HEK293T (cell line): ENCODE results near the gene SATB2.

ENCODE experiments used
- CTCF ChIA-PET: fragments of 350-600 bp; formaldehyde crosslinking; extraction: SDS; loops from one replicate; lab custom pipeline; 2021; ENCODE audit warnings: antibody characterized with exemption, inconsistent platforms; lab: Yijun Ruan, JAX
- POLR2A ChIA-PET: fragments of 350-600 bp; formaldehyde crosslinking; extraction: SDS; loops from one replicate; lab custom pipeline; 2020; ENCODE audit warnings: antibody characterized with exemption, inconsistent platforms; lab: Yijun Ruan, JAX
- DNase-seq: peaks from one replicate; pipeline ENCODE4 v3.0.0; 2012; ENCODE audit warnings: mixed read lengths; ENCODE audit errors: extremely low spot score
- ARNT ChIP-seq: fragments of 450-650 bp; IDR thresholded peaks from 2 replicates; pipeline ENCODE4 v1.6.1; 2017; ENCODE audit warnings: mild to moderate bottlenecking
- BHLHE40 ChIP-seq: fragments of 450-650 bp; IDR thresholded peaks from 2 replicates; pipeline ENCODE4 v1.6.1; 2016; ENCODE audit warnings: mild to moderate bottlenecking, moderate library complexity, borderline replicate concordance
- CTBP1 ChIP-seq: fragments of 450-650 bp; IDR thresholded peaks from 2 replicates; pipeline ENCODE4 v1.6.1; 2016; ENCODE audit warnings: borderline replicate concordance
- ELF4 ChIP-seq: fragments of 450-650 bp; IDR thresholded peaks from 2 replicates; pipeline ENCODE4 v1.6.1; 2017; ENCODE audit warnings: antibody characterized with exemption
- FOXA1 ChIP-seq: fragments of 450-650 bp; IDR thresholded peaks from 2 replicates; pipeline ENCODE4 v1.6.1; 2016; ENCODE audit warnings: mild to moderate bottlenecking
- FOXK2 ChIP-seq: fragments of 450-650 bp; IDR thresholded peaks from 2 replicates; pipeline ENCODE4 v1.6.1; 2016; ENCODE audit warnings: mild to moderate bottlenecking
- FOXM1 ChIP-seq: fragments of 450-650 bp; IDR thresholded peaks from 2 replicates; pipeline ENCODE4 v1.6.1; 2017; ENCODE audit warnings: mild to moderate bottlenecking, borderline replicate concordance
- HDGF ChIP-seq: fragments of 450-650 bp; IDR thresholded peaks from 2 replicates; pipeline ENCODE4 v1.6.1; 2017; ENCODE audit warnings: antibody characterized with exemption, borderline replicate concordance
- L3MBTL2 ChIP-seq: fragments of 450-650 bp; conservative IDR thresholded peaks from 2 replicates; pipeline ENCODE4 v1.6.1; 2016; ENCODE audit warnings: mild to moderate bottlenecking
- LEF1 ChIP-seq: fragments of 450-650 bp; IDR thresholded peaks from 2 replicates; pipeline ENCODE4 v1.6.1; 2017; ENCODE audit warnings: mild to moderate bottlenecking, borderline replicate concordance
- NFRKB ChIP-seq: fragments of 450-650 bp; IDR thresholded peaks from 2 replicates; pipeline ENCODE4 v1.6.1; 2016; ENCODE audit warnings: mild to moderate bottlenecking, moderate library complexity
- SP1 ChIP-seq: fragments of 450-650 bp; IDR thresholded peaks from 2 replicates; pipeline ENCODE4 v1.6.1; 2017
- SUZ12 ChIP-seq: fragments of 450-650 bp; IDR thresholded peaks from 2 replicates; pipeline ENCODE4 v1.6.1; 2016; ENCODE audit warnings: mild to moderate bottlenecking
- TARDBP ChIP-seq: fragments of 450-650 bp; IDR thresholded peaks from 2 replicates; pipeline ENCODE4 v1.6.1; 2016
- ZNF384 ChIP-seq: fragments of 450-650 bp; IDR thresholded peaks from 2 replicates; pipeline ENCODE4 v1.6.1; 2016
- TF ChIP-seq, protein P1 (sequence below): fragments of 450-650 bp; IDR thresholded peaks from 2 replicates; pipeline ENCODE4 v1.6.1; 2016

Gene SATB2

DNA sequence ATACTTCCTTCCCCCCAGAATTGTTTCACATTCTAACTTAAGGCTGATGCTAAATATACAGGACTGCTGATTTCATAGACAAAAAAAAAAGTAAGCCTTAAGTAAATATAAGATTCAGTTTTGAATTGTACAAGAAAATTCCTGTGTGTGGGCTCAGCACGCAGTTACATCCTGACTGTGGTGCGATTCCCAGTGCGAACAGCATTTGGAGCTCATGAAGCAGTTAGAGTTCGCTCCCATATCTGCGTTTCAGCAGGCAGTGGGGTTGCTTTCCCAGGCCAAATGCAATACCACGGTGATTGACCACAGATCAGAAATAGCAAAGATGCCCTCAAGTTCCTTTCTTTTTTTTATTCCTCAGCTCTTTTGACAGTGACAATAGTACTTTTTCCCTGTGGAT lies 75.6 kb downstream of the SATB2 start:
- CTCF ChIA-PET, result interaction anchor here (0.7 kb wide), 1 partner anchor 911 kb away, joined by 7 read pairs; no protein-coding TSS in a partner anchor
- TF ChIP-seq FOXK2 (no peak), CTBP1 (no peak), FOXM1 (no peak), HDGF (no peak), SUZ12 (no peak), FOXA1 (no peak), SP1 (no peak), ELF4 (no peak), L3MBTL2 (no peak), BHLHE40 (no peak), TARDBP (no peak), ARNT (no peak), ZNF384 (no peak), NFRKB (no peak)
- TF ChIP-seq, protein P1, sequence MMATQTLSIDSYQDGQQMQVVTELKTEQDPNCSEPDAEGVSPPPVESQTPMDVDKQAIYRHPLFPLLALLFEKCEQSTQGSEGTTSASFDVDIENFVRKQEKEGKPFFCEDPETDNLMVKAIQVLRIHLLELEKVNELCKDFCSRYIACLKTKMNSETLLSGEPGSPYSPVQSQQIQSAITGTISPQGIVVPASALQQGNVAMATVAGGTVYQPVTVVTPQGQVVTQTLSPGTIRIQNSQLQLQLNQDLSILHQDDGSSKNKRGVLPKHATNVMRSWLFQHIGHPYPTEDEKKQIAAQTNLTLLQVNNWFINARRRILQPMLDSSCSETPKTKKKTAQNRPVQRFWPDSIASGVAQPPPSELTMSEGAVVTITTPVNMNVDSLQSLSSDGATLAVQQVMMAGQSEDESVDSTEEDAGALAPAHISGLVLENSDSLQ, result no peak
- POLR2A ChIA-PET, result no interaction called here
- DNase-seq, result no peak

DNA sequence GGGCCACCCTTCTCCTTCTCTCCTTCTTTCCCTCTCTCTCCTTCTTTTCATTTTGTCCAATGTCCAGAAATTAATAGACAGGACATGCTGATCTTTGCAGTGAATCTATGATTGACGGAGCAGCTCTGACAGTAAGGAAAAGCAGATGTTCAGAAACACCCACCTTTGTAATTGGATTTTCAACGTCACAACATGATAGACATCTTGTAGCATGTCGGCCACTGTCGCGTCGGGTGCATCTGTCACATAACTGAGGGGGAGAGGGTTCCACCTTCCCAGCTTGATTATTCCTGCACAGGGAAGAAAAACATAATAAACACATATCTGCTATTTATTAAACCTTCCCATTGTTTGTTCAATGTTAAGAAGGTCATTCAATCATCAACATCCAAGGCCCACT lies 76.2 kb downstream of the SATB2 start:
- POLR2A ChIA-PET, result no interaction called here
- no peak for DNase-seq
- TF ChIP-seq FOXA1, result no peak
- CTCF ChIA-PET, result interaction anchor here (0.6 kb wide), 1 partner anchor 17 kb away, joined by 3 read pairs; no protein-coding TSS in a partner anchor

DNA sequence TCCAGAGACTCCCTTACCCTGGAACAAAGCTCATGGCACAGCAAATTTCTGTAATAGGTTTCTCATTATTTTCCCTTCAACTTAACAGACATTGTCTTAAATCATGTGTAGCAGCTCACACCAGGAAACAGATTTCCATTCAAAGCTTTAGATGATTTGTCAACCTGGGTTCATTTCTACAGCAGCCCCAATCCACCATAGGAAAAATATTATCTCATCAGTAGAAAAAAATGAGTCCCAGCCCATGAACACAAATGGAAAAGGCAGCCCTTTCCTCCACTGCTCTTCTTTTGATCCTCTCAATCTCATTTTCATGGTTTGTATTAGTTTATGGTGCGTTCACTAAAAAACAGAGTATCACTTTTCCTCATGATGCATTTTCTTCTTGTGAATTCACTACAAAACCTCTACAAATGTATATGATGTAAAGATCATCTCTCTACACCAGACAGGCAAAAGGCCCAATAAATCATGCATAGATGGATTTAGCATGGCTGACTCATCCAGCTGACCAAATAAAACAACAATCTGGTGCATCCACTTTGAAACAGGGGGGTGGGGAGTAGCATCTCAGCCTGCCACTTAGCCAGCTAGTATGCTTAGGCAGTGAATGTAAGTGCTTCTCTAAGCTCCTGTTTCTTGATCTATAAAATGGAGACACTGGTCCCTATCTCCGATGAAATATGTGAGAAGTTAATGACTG lies 78.6 kb downstream of the SATB2 start:
- no peak for DNase-seq
- ChIA-PET POLR2A (no interaction called here), CTCF (no interaction called here)
- TF ChIP-seq, protein P1, result peak; percentile 50; the same call in 1 of the 2 replicates
- no peak for TF ChIP-seq L3MBTL2

DNA sequence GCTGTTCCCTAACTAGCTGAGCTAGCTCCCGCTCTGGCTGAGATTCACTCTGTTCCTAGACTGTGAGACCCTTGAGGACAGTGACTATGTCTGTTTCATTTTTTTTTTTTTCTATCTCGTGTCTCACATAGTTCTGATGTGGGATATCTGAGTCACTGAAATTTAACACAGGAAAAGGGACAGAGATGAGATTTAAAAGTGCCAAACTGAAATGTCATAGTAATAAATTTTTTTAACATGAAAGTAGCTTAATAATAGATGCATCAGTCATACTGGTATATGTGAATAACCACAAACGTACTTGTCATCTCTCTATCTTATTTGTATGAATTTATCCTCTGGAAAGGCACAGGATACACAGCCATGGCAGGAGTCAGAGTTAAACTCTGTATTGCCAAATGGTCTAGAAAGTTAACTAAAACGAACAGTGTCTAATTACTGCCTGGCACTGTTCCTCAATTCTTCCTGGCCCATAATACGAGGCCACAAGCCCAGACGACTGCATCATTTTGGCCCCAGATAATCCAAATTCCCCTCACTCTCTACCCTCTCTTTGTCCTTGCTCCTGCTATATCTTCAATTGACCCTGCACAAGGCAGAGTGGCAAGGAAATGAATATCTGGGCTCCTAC lies 87.5 kb downstream of the SATB2 start:
- TF ChIP-seq ZNF384, result no peak
- TF ChIP-seq, protein P1, result no peak
- no peak for DNase-seq
- ChIA-PET CTCF (no interaction called here), POLR2A (no interaction called here)

DNA sequence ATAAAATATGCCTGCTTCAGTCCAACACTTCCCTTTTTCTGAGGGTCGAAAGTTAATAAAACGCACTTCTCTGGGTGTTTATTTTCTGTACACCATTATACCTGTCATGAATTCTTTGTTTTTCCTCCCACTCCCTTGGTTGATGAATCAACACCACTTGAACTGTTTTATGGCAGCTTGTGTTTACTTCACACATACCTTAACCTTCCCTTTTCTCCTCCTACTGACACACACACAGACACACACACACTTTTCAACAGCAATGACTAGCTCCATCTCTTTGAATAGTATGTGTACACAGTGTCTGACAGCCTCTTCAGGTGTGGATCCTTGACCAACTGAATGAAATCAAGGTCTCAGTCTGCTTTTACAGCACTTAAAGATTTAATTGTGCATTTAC lies 91.3 kb downstream of the SATB2 start:
- CTCF ChIA-PET, result no interaction called here
- no peak for DNase-seq

DNA sequence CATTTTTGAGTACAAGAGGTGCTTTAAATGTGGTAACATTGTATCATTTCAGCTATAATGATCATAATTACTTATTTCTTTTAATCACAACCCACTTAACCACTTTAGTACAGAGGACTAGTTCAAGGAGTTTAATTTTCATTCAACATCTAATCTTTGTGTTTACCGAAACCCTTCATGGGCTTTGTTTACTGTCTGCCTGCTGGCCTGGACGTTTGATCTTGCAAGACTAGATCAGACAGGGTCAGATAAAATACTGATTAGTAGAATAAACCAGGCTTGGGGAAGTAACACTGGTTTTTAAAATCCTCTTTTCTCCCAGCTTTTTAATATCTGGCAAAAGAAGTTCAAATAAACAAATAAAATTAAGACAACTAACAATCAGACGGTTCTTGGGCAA lies 93.6 kb downstream of the SATB2 start:
- ChIA-PET CTCF (interaction anchor here (0.6 kb wide), 1 partner anchor 17 kb away, joined by 3 read pairs; no protein-coding TSS in a partner anchor), POLR2A (no interaction called here)
- no peak for TF ChIP-seq FOXM1
- no peak for TF ChIP-seq NFRKB
- TF ChIP-seq, protein P1, result no peak
- TF ChIP-seq BHLHE40, result no peak
- no peak for TF ChIP-seq SP1
- TF ChIP-seq FOXK2, result no peak
- no peak for TF ChIP-seq SUZ12
- no peak for TF ChIP-seq HDGF
- no peak for TF ChIP-seq ELF4
- no peak for TF ChIP-seq TARDBP
- no peak for DNase-seq

More for the DNA sequence above, 91.3 kb downstream of the SATB2 start:
- POLR2A ChIA-PET, result no interaction called here
- TF ChIP-seq ARNT (no peak), FOXM1 (no peak), SP1 (no peak), CTBP1 (no peak), TARDBP (no peak), FOXK2 (no peak), NFRKB (no peak), ZNF384 (no peak), L3MBTL2 (no peak), SUZ12 (no peak), FOXA1 (no peak), HDGF (no peak), BHLHE40 (no peak), LEF1 (no peak)
- TF ChIP-seq, protein P1, result no peak
